ENCODE results near the gene MZF1. TPM values are rescaled to one million over a fixed set of nuclear protein-coding genes. Genes with fewer than 3 reads are reported as not detected.
A peak's percentile ranks its signal among the peaks of the same experiment; 100 is the strongest.
"Not testable (repeated sequence)": the region's sequence is repeated elsewhere in the genome, so short reads cannot be mapped to it uniquely, and the experiment has no call there.

The MZF1 gene
- total RNA-seq, 2 experiments from 2014 or later: 28.6 to 33.1 TPM

GRCh38 chr19:58539169-58539559 lies 34.0 kb downstream of the MZF1 start:
- DNase-seq; H3K9me3 Mint-ChIP-seq; H3K4me3 Mint-ChIP-seq; H3K36me3 Mint-ChIP-seq (ENCODE audit: low read depth); H3K27me3 Mint-ChIP-seq; CTCF ChIA-PET; POLR2A ChIA-PET: not testable (repeated sequence)
- Mint-ChIP-seq H3K27ac (peak overlapping the region; percentile 71), H3K4me1 (peaks cover 31% of the 10 kb centered on the region)

- CTCF ChIA-PET: interaction anchor here (1.4 kb wide), 1 partner anchor 18 kb away, joined by 8 read pairs; no protein-coding TSS in a partner anchor
- peaks cover 26% of the 10 kb centered on the region for H3K4me1 Mint-ChIP-seq
Measured at GRCh38 chr19:58538257-58539168, 34.6 kb downstream of the MZF1 start.

DNA sequence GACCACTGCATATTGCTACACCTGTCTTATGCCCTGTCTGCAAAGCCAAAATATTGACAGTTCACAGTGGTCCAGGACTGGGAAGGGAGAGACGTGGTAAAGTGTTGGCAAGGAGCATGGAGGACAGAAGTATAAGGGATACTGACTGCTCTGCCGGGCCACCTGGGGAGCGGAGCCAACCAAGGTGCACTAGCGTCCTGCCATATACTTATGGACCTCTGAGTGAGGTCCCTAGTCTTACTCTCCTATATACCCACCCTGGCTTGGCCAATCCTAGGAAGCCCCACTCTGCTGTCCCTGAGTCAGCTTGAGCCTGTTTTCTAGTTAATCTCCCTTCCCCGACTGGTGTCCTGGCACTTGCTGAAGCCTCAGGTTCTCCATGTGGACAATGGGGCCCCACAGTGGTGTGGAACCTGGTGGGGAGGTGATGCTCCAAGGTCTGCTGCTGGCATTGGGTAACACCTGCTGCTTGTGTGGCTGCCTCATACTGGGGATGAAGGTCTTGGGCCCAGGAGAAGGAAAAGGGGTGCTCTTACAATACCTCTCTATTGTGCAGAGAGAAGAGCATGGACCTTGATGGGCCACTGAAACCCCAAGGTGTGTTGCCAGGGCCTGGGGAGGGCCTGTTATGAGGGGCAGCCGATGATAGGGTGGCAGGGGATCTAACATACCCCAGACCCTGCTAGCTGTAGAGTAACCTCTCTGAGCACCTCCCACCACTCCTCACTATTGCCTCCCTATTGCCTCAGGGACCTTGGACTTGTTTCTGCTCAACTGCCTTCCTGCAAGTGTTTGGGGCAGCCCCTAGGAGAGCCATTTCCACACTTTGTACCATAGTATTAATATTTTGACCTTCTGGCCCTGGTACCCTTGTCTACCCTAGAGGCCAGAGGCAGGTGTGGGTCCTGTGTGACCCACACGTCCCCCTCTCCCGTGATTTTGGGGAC lies 36.0 kb downstream of the MZF1 start:
- H3K27me3 Mint-ChIP-seq: peaks cover 8% of the 10 kb centered on the region
- POLR2A ChIA-PET: no interaction called here
- no peaks in the 10 kb centered on the region for H3K36me3 Mint-ChIP-seq (ENCODE audit: low read depth)
- no peak for DNase-seq
- CTCF ChIA-PET: interaction anchor here (0.6 to 1.4 kb wide), 3 partner anchors 16 to 23 kb away, joined by 3 to 8 read pairs (median 3); partner anchors contain the start of gene ZBTB45
- H3K4me3 Mint-ChIP-seq: peak overlapping the region; percentile 16
- peaks cover 20% of the 10 kb centered on the region for H3K4me1 Mint-ChIP-seq
- H3K27ac Mint-ChIP-seq: no peak overlapping the region
- H3K9me3 Mint-ChIP-seq: no peaks in the 10 kb centered on the region

More at GRCh38 chr19:58538257-58539168, 34.6 kb downstream of the MZF1 start:
- Mint-ChIP-seq H3K27me3 (peaks cover 8% of the 10 kb centered on the region), H3K9me3 (no peaks in the 10 kb centered on the region), H3K27ac (peak overlapping the region; percentile 82), H3K4me3 (peak overlapping the region; percentile 65), H3K36me3 (ENCODE audit: low read depth) (no peaks in the 10 kb centered on the region)
- POLR2A ChIA-PET: no interaction called here
- peak; percentile 56 for DNase-seq

GRCh38 chr19:58535857-58536256 lies 37.3 kb downstream of the MZF1 start:
- Mint-ChIP-seq H3K9me3 (no peaks in the 10 kb centered on the region), H3K4me3 (no peak overlapping the region), H3K27me3 (peaks cover 15% of the 10 kb centered on the region), H3K27ac (no peak overlapping the region), H3K36me3 (ENCODE audit: low read depth) (no peaks in the 10 kb centered on the region), H3K4me1 (peaks cover 20% of the 10 kb centered on the region)
- no peak for DNase-seq
- ChIA-PET CTCF (interaction anchor here (0.6 to 1.0 kb wide), 4 partner anchors 16 to 188 kb away, joined by 3 read pairs; partner anchors contain the start of gene ZBTB45), POLR2A (no interaction called here)

- H3K4me1 Mint-ChIP-seq: peaks cover 2% of the 10 kb centered on the region
- DNase-seq: no peak
- POLR2A ChIA-PET: no interaction called here
- peaks cover 11% of the 10 kb centered on the region for H3K27me3 Mint-ChIP-seq
- no peaks in the 10 kb centered on the region for H3K9me3 Mint-ChIP-seq
- H3K27ac Mint-ChIP-seq: no peak overlapping the region
- H3K36me3 Mint-ChIP-seq (ENCODE audit: low read depth): no peaks in the 10 kb centered on the region
- CTCF ChIA-PET: interaction anchor here (0.6 to 3.0 kb wide), 3 partner anchors 11 to 47 kb away, joined by 4 to 13 read pairs (median 10); partner anchors contain the start of gene ZBTB45
- H3K4me3 Mint-ChIP-seq: no peak overlapping the region
Measured at GRCh38 chr19:58531034-58531840, 41.9 kb downstream of the MZF1 start.

DNA sequence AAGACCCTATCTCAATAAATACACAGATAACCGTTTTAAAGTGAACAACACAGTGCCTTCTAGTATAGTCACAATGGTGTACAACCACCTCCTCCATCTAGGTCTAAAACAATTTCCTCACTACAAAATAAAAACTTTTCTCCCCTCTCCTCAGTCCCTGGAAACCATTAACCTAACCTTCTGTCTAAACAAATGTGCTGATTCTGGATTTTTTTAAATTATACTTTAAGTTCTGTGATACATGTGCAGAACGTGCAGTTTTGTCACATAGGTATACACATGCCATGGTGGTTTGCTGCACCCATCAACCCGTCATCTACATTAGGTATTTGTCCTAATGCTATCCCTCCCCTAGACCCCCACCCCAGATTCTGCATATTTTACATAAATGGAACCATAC lies 43.7 kb downstream of the MZF1 start:
- H3K4me1 Mint-ChIP-seq: no peaks in the 10 kb centered on the region
- ChIA-PET CTCF (interaction anchor here (3.0 kb wide), 1 partner anchor 10 kb away, joined by 13 read pairs; the partner anchor contains the start of gene ZBTB45), POLR2A (no interaction called here)
- H3K9me3 Mint-ChIP-seq: no peaks in the 10 kb centered on the region
- H3K4me3 Mint-ChIP-seq: no peak overlapping the region
- DNase-seq: no peak
- H3K27me3 Mint-ChIP-seq: peaks cover 11% of the 10 kb centered on the region
- H3K36me3 Mint-ChIP-seq (ENCODE audit: low read depth): no peaks in the 10 kb centered on the region
- no peak overlapping the region for H3K27ac Mint-ChIP-seq

GRCh38 chr19:58522709-58523108 lies 50.4 kb downstream of the MZF1 start:
- ChIA-PET CTCF (interaction anchor here (1.0 to 1.2 kb wide), 2 partner anchors 9 to 11 kb away, joined by 4 to 5 read pairs; no protein-coding TSS in a partner anchor), POLR2A (no interaction called here)
- no peaks in the 10 kb centered on the region for H3K9me3 Mint-ChIP-seq
- DNase-seq: no peak
- H3K4me1 Mint-ChIP-seq: peaks cover 37% of the 10 kb centered on the region
- H3K36me3 Mint-ChIP-seq (ENCODE audit: low read depth): peaks cover 7% of the 10 kb centered on the region
- H3K27ac Mint-ChIP-seq: peak overlapping the region; percentile 66
- H3K4me3 Mint-ChIP-seq: no peak overlapping the region
- no peaks in the 10 kb centered on the region for H3K27me3 Mint-ChIP-seq

GRCh38 chr19:58521651-58522050 lies 51.5 kb downstream of the MZF1 start:
- Mint-ChIP-seq H3K9me3 (no peaks in the 10 kb centered on the region), H3K27me3 (no peaks in the 10 kb centered on the region), H3K4me1 (peaks cover 42% of the 10 kb centered on the region), H3K4me3 (no peak overlapping the region), H3K36me3 (ENCODE audit: low read depth) (peaks cover 9% of the 10 kb centered on the region), H3K27ac (peak overlapping the region; percentile 43)
- ChIA-PET CTCF (interaction anchor here (1.2 to 6.1 kb wide), 4 partner anchors 8 to 57 kb away, joined by 4 to 72 read pairs (median 9); no protein-coding TSS in a partner anchor), POLR2A (no interaction called here)
- no peak for DNase-seq

- no peak for DNase-seq
- peaks cover 52% of the 10 kb centered on the region for H3K4me1 Mint-ChIP-seq
- ChIA-PET POLR2A (interaction anchor here (0.6 to 1.8 kb wide), 6 partner anchors 24 to 55 kb away, joined by 3 to 9 read pairs (median 3); partner anchors contain the start of genes CHMP2A and TRIM28), CTCF (interaction anchor here (0.6 to 6.1 kb wide), 40 partner anchors 9 to 1199 kb away, joined by 3 to 72 read pairs (median 4); partner anchors contain the start of genes CHMP2A, MZF1, SLC27A5 and TRIM28)
- peaks cover 20% of the 10 kb centered on the region for H3K36me3 Mint-ChIP-seq (ENCODE audit: low read depth)
- no peaks in the 10 kb centered on the region for H3K27me3 Mint-ChIP-seq
- peak overlapping the region; percentile 90 for H3K4me3 Mint-ChIP-seq
- H3K27ac Mint-ChIP-seq: peak overlapping the region; percentile 95
- no peaks in the 10 kb centered on the region for H3K9me3 Mint-ChIP-seq
Measured at GRCh38 chr19:58520257-58520599, 52.9 kb downstream of the MZF1 start.

DNA sequence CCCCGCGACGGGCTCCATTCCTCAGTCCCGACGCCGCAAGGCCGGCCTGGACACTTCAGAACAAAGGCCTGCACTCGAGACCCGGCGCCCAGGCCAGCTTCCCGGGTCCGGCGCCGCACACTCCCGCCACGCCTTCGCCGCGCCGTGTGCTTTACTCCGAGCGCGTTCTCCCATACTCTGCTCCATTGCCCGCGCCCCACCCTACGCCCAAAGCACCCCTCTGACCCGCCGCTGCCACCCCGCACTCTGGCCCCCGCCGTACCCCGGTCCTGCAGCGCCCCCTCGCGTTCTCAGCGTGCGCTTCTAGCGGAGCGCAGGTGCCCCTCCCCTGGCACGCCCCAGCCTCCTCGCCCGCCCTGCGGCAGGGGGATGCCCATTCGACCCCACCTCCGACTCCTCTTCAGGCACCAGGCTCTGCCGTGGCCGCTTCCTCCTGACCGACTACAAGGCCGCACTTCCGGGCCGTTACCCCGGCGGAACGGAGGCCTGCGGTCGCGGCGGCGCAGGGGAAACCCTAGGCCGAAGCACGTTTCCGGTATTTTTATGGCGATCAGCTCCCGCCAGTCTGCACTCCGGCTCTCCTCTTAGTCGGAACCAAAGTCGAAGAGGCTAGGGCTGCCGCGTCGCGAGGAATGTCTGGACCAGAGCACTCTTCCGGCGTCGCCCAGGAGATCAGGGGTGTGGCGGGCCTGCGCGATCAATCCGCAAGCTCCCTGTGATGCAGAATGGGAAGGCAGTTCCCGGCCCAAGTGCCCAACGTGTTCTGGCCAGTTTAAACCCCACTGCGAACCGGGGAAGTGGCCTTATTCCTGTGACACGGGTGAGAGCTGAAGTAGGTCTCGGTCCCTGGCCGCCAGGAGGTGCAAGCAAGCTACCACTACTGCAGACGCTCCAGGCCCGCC lies 53.5 kb downstream of the MZF1 start, which contains the start of gene ZBTB45:
ZBTB45 (minus strand) TSS at position 456 of the 902 bp plus-strand sequence. CDS start 2,137 bp downstream, outside the sequence.
- Mint-ChIP-seq H3K27ac (peak within 1 kb of the TSS; percentile 95), H3K4me1 (peaks cover 56% of the 10 kb centered on the region), H3K36me3 (ENCODE audit: low read depth) (peaks cover 20% of the 10 kb centered on the region), H3K4me3 (peak within 1 kb of the TSS; percentile 90), H3K9me3 (no peaks in the 10 kb centered on the region), H3K27me3 (no peaks in the 10 kb centered on the region)
- ChIA-PET POLR2A (interaction anchor here (0.6 to 1.8 kb wide), 5 partner anchors 24 to 56 kb away, joined by 3 to 9 read pairs (median 3); partner anchors contain the start of genes CHMP2A and TRIM28), CTCF (interaction anchor here (0.6 to 6.1 kb wide), 47 partner anchors 9 to 1198 kb away, joined by 3 to 72 read pairs (median 4); partner anchors contain the start of genes CHMP2A, MZF1, SLC27A5 and TRIM28)
- DNase-seq: peak; percentile 91

DNA sequence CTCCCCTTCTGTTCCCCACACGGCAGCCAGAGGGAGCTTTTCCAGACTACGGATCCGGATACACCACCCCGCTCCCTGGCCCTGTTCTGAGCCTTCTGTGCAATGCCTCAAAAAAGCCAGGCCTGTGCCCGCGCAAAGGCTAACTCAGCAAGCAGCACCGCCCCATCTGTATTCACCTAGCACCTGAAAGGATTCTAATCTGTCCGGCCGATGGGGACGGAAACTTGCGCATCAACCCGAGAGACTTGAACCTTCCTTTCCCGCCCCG lies 54.1 kb downstream of the MZF1 start:
- ChIA-PET CTCF (interaction anchor here (0.6 to 6.1 kb wide), 20 partner anchors 10 to 1154 kb away, joined by 3 to 72 read pairs (median 6); partner anchors contain the start of genes CHMP2A and TRIM28), POLR2A (no interaction called here)
- Mint-ChIP-seq H3K9me3 (no peaks in the 10 kb centered on the region), H3K27ac (peak overlapping the region; percentile 95), H3K4me1 (peaks cover 61% of the 10 kb centered on the region), H3K4me3 (peak overlapping the region; percentile 90), H3K27me3 (no peaks in the 10 kb centered on the region), H3K36me3 (ENCODE audit: low read depth) (peaks cover 20% of the 10 kb centered on the region)
- peak; percentile 67 for DNase-seq
